Measurements from ENCODE around the gene TMEM132C.

The TMEM132C gene

DNA sequence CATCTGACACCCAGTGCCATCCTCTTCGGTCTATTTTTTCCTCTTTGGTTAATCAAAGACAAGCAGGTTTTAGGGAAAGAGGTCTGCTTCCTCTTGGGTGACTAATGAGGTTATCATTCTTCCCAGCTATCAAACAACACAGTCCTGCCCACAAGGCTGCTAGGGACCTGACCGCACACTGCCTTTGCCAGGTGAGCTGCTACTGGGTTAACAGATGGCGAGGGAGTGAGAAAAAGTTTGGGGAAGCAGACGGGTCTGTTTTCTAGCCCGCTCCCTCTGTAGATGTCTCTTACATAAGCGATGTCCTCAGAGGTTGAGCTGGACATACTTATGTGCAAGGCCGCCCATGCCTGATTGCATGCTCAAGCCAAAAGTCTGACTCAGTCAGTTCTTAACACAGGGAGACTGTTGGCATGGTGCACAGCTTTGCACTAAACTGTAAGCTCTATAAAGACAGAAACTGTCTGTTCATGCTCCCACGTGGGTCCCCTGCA, 462.7 kb downstream of the TMEM132C start:
- DNase-seq: no peak

GRCh38 chr12:128734371-128734770, 467.4 kb downstream of the TMEM132C start:
- no peak for DNase-seq

DNA sequence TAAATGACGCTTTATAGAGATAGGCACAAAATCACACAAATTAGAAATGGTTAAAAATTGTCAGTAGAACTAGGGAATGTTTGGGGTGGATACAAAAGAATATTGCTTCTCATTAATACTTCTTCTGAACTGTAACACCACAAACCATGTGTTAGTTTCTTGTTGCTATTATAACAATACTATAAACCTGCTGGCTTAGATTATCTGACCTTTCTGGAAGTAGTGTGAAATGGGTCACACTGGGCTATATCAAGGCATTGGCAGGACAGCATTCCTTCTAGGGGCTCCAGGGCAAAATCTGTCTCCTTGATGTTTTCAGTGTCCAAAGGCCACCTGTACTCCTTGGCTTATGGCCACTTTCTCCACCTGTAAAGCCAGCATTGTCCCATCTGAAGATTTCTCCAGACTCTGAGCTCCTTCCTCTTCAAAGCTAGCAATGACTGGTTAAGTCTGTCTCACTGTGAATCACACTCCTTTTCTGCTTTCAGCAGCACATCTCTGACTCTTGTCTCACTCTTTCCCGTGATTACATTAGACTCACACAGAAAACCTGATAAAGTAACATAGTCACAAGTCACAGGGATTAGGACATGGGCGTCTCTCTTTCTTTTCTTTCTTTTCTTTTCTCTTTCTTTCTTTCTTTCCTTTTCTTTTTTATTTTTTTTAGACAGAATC, 470.5 kb downstream of the TMEM132C start:
- no peak for DNase-seq

- DNase-seq: no peak
These were observed 476.9 kb downstream of the TMEM132C start for GRCh38 chr12:128743916-128744315.

- DNase-seq: no peak
These were observed 479.1 kb downstream of the TMEM132C start for GRCh38 chr12:128745772-128746689.

DNA sequence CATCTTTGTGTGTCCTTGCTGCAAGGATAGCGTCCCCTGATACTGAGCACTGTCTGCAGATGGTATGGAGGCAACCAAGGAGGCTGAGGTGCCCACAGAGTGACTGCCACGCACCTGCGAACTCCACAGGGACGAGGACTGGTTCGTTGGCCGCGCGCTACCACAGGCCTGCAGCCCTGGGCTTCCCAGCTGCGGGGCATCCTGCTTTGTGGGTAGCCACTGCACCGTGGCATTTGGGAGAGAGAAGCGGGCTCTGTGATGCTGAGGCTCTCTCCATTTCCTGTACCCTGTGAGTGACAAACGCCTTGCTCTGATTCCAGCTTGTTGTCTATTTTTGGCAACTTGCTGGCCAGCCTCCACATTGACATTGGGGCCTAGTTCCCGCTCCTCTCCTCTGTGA, 480.5 kb downstream of the TMEM132C start:
- DNase-seq: no peak

DNA sequence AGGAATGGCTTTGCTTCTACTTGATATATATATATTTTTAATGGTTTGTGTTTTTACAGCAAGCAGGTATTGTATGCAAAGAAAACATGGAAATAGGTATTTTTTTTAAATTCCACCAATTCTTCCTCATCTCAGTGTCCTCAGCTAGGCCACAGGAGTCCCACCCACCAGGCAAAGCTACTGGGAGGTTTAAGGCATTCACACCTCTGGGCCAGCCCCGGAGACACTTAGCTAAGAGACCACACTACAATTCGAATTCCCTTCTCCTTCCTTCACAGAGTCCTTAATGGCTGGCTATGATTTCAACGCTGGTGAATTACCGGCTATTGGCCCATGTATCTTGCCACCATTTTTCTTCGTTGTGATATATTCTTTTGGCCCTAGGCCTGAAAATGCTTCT, 485.4 kb downstream of the TMEM132C start:
- no peak for DNase-seq

DNA sequence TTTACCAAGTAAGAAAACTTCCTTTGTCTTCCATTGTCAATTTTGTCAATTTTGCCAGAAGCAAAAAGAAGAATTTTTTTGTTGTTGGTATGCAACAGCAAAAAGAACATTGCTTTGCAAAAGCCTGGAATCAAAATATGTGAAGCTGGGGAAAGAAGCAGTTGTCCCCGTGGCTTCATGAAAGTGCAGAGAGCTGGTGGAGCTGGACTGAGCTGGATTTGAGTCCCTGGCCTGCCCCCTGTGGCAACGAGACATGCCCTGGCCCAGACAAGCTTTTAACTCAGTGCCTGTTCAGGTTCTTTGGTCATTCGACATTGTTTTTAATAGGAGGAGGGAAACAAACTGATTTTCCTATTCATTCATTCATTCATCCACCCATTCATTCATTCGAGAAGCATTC, 486.5 kb downstream of the TMEM132C start:
- no peak for DNase-seq

- no peak for DNase-seq
These were observed 487.3 kb downstream of the TMEM132C start for GRCh38 chr12:128754275-128754674.

DNA sequence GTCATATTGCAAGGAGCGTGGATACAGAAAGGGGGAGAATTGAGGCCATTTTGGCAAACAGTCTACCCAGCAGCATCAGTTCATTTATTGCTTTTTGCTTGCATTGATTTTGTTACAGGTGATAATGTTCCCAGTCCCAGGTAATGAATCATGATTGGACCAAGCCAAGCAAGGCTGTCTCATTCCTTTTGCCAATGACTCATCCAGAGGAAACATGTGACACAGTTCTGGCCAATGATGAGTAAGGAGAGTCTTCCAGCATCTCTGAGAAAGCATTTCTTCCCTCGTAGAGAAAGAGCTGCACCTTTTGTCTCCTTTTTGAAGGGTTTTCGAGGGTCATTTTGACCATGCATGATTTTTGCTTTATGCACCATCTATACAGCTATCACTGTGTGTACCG, 488.6 kb downstream of the TMEM132C start:
- DNase-seq: no peak

Measured in COR-L47 (cell line).